ENCODE measurements around the gene MNT. TPM values are rescaled to one million over a fixed set of nuclear protein-coding genes. Genes with fewer than 3 reads are reported as not detected.

Gene MNT
- polyA plus RNA-seq, 3 donors = 0.28 to 42.4 (median 1.3) TPM

DNA sequence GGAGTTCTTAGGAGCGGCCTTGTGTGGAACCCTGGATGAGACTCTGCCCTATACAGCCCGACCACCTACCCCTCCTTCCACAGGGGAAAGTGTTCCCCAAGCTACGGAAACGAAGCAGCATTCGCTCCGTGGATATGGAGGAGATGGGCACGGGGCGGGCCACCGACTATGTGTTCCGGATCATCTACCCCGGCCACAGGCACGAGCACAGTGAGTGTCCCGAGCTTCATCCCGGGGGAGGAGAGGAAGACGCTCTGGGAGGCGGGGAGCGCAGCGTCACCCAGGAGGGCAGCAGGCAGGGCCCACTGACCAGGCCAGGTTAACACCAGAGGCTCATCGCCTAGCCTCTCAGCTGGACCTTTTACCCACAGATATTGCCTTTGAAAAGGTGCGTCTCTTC, 35.7 kb downstream of the MNT start:
- H3K4me1 ChIP-seq (ENCODE audit: control insufficient read depth in 1 of 2, insufficient read depth in 2 of 2, low read length in 2 of 2) = no peaks in the 10 kb centered on the region
- Mint-ChIP-seq H3K4me1 (peaks cover 12% of the 10 kb centered on the region), H3K27ac (peak overlapping the region in 1 of 7 donors; percentile 13), H3K27me3 (ENCODE audit: low read depth in 3 of 3) (peaks cover 0 to 2% (median 1%) of the 10 kb centered on the region in 3 donors), H3K9me3 (no peaks in the 10 kb centered on the region), H3K36me3 (peaks cover 33 to 46% of the 10 kb centered on the region in 2 donors), H3K4me3 (no peak overlapping the region)
- no peak overlapping the region for H3K9ac ChIP-seq (ENCODE audit: insufficient read depth, low read length, poor library complexity, severe bottlenecking)
- no peak overlapping the region for H3K4me2 ChIP-seq (replicated peaks; ENCODE audit: extremely low read depth, low read length, poor library complexity, severe bottlenecking)
- no peak overlapping the region for H3K4me3 ChIP-seq (replicated peaks in 1 of 3; ENCODE audit: low read depth in 2 of 3, low read length in 3 of 3)
- H3K79me2 ChIP-seq (ENCODE audit: insufficient read depth, low read length) = no peaks in the 10 kb centered on the region
- no peaks in the 10 kb centered on the region for H3K9me3 ChIP-seq (replicated peaks in 1 of 2; ENCODE audit: control insufficient read depth in 1 of 2, insufficient read depth in 1 of 2, low read length in 2 of 2)
- WGBS (ENCODE audit: insufficient coverage) = 99% methylated on average over 17 of the region's 20 CpGs
- TF ChIP-seq, protein P1, sequence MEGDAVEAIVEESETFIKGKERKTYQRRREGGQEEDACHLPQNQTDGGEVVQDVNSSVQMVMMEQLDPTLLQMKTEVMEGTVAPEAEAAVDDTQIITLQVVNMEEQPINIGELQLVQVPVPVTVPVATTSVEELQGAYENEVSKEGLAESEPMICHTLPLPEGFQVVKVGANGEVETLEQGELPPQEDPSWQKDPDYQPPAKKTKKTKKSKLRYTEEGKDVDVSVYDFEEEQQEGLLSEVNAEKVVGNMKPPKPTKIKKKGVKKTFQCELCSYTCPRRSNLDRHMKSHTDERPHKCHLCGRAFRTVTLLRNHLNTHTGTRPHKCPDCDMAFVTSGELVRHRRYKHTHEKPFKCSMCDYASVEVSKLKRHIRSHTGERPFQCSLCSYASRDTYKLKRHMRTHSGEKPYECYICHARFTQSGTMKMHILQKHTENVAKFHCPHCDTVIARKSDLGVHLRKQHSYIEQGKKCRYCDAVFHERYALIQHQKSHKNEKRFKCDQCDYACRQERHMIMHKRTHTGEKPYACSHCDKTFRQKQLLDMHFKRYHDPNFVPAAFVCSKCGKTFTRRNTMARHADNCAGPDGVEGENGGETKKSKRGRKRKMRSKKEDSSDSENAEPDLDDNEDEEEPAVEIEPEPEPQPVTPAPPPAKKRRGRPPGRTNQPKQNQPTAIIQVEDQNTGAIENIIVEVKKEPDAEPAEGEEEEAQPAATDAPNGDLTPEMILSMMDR (IDR thresholded peaks at IDR 0.05) = no peak
- H3K36me3 ChIP-seq (replicated peaks in 1 of 2; ENCODE audit: control insufficient read depth in 1 of 2, insufficient read depth in 2 of 2, low read length in 2 of 2) = peaks cover 11 to 33% of the 10 kb centered on the region in 2 donors
- no peaks in the 10 kb centered on the region for H3K27me3 ChIP-seq (ENCODE audit: control insufficient read depth in 2 of 2, insufficient read depth in 2 of 2, low read length in 2 of 2)
- H4K20me1 ChIP-seq (ENCODE audit: insufficient read depth, low read length) = no peaks in the 10 kb centered on the region
- no peak for DNase-seq
- intact Hi-C loops (cut with micrococcal nuclease) = no loop called here
- H2AFZ ChIP-seq (ENCODE audit: insufficient read depth, low read depth, low read length, poor library complexity, severe bottlenecking) = no peak overlapping the region
- no peak overlapping the region for H3K27ac ChIP-seq (ENCODE audit: low read depth in 1 of 2, low read length in 2 of 2)

DNA sequence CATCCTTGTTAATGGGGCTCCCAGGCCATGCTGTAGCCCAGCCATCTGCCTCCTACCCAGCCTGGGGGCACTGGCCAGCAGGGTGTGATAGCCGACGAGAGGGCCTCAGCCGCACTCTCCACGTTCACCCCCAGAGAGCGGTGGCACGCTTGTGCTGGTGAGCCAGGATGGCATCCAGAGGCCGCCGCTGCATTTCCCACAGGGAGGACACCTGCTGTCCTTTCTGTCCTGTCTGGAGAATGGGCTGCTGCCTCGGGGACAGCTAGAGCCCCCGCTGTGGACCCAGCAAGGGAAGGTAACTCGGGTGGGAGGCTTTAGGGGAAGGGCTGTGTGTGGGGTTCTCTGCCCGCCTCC, 36.1 kb downstream of the MNT start:
- no peak for DNase-seq
- H3K4me3 ChIP-seq (replicated peaks in 1 of 3; ENCODE audit: low read depth in 2 of 3, low read length in 3 of 3) = no peak overlapping the region
- peaks cover 11% of the 10 kb centered on the region for H3K4me1 Mint-ChIP-seq
- TF ChIP-seq, protein P1 (IDR thresholded peaks at IDR 0.05) = no peak
- no peak overlapping the region for H3K4me2 ChIP-seq (replicated peaks; ENCODE audit: extremely low read depth, low read length, poor library complexity, severe bottlenecking)
- H3K27me3 Mint-ChIP-seq (ENCODE audit: low read depth in 3 of 3) = peaks cover 0 to 2% (median 1%) of the 10 kb centered on the region in 3 donors
- no peak overlapping the region for H3K9ac ChIP-seq (ENCODE audit: insufficient read depth, low read length, poor library complexity, severe bottlenecking)
- no peak overlapping the region for H3K27ac Mint-ChIP-seq
- intact Hi-C loops (cut with micrococcal nuclease) = no loop called here
- WGBS (ENCODE audit: insufficient coverage) = 93% methylated on average over 9 of the region's 12 CpGs
- no peaks in the 10 kb centered on the region for H4K20me1 ChIP-seq (ENCODE audit: insufficient read depth, low read length)
- no peak overlapping the region for H3K27ac ChIP-seq (ENCODE audit: low read depth in 1 of 2, low read length in 2 of 2)
- H3K9me3 Mint-ChIP-seq = peaks cover 0 to 2% (median 0%) of the 10 kb centered on the region in 7 donors
- no peaks in the 10 kb centered on the region for H3K9me3 ChIP-seq (replicated peaks in 1 of 2; ENCODE audit: control insufficient read depth in 1 of 2, insufficient read depth in 1 of 2, low read length in 2 of 2)
- no peaks in the 10 kb centered on the region for H3K4me1 ChIP-seq (ENCODE audit: control insufficient read depth in 1 of 2, insufficient read depth in 2 of 2, low read length in 2 of 2)
- peaks cover 33 to 48% of the 10 kb centered on the region in 2 donors for H3K36me3 Mint-ChIP-seq
- H3K27me3 ChIP-seq (ENCODE audit: control insufficient read depth in 2 of 2, insufficient read depth in 2 of 2, low read length in 2 of 2) = no peaks in the 10 kb centered on the region
- H3K4me3 Mint-ChIP-seq = no peak overlapping the region
- H3K79me2 ChIP-seq (ENCODE audit: insufficient read depth, low read length) = no peaks in the 10 kb centered on the region
- H2AFZ ChIP-seq (ENCODE audit: insufficient read depth, low read depth, low read length, poor library complexity, severe bottlenecking) = no peak overlapping the region
- peaks cover 11 to 33% of the 10 kb centered on the region in 2 donors for H3K36me3 ChIP-seq (replicated peaks in 1 of 2; ENCODE audit: control insufficient read depth in 1 of 2, insufficient read depth in 2 of 2, low read length in 2 of 2)

All from CD14-positive monocyte (primary cell).